OCI-M2 (cell line): ENCODE data around the gene AGT.

Experiments used
- DNase-seq: peaks from one replicate; lab custom pipeline; 2025; ENCODE audit not compliant: unreplicated experiment; lab: John Stamatoyannopoulos, UW

The AGT gene

GRCh38 chr1:230713915-230714764, at the start of gene AGT:
TSS of gene AGT (minus strand) at chr1:230714122. CDS start at chr1:230710823, 3,299 bp downstream.
- DNase-seq, result no peak

GRCh38 chr1:230761443-230762167, 47.7 kb upstream of the AGT start:
- no peak for DNase-seq

- DNase-seq, result no peak
These were observed 46.5 kb upstream of the AGT start for GRCh38 chr1:230760360-230760827.

- DNase-seq, result no peak
These were observed 45.6 kb upstream of the AGT start for GRCh38 chr1:230759369-230760065.

GRCh38 chr1:230758709-230759368, 44.9 kb upstream of the AGT start:
- no peak for DNase-seq

GRCh38 chr1:230757856-230758708, 44.2 kb upstream of the AGT start:
- DNase-seq, result no peak

GRCh38 chr1:230754796-230755195, 40.9 kb upstream of the AGT start:
- no peak for DNase-seq

GRCh38 chr1:230753586-230754251, 39.8 kb upstream of the AGT start:
- no peak for DNase-seq

GRCh38 chr1:230753191-230753585, 39.3 kb upstream of the AGT start:
- no peak for DNase-seq

- no peak for DNase-seq
These were observed 38.5 kb upstream of the AGT start for GRCh38 chr1:230752407-230752806.

GRCh38 chr1:230750986-230751625, 37.2 kb upstream of the AGT start:
- no peak for DNase-seq

- no peak for DNase-seq
These were observed 36.7 kb upstream of the AGT start for GRCh38 chr1:230750576-230750975.

GRCh38 chr1:230749635-230750034, 35.7 kb upstream of the AGT start:
- no peak for DNase-seq

- no peak for DNase-seq
These were observed 35.2 kb upstream of the AGT start for GRCh38 chr1:230749150-230749549.

- DNase-seq, result no peak
These were observed 34.2 kb upstream of the AGT start for GRCh38 chr1:230747890-230748800.

GRCh38 chr1:230747127-230747730, 33.3 kb upstream of the AGT start, which contains the start of gene CAPN9:
TSS of gene CAPN9 (plus strand) at chr1:230747388. CDS start at chr1:230747497, 109 bp downstream.
- DNase-seq, result no peak

GRCh38 chr1:230746617-230747016, 32.7 kb upstream of the AGT start:
- DNase-seq, result no peak
